ENCODE results near the gene ZACN.
A peak's percentile ranks its signal among the peaks of the same experiment; 100 is the strongest.

Gene ZACN

GRCh38 chr17:76121932-76122430 lies 43.0 kb downstream of the ZACN start:
- no peak for DNase-seq
- in situ Hi-C loops (cut with HindIII; ENCODE audit: low pct_ligation_motif_present, low pct_unique_long_range_greater_than_20kb, low sequenced_read_pairs), result no loop called here

- no peak for DNase-seq
- in situ Hi-C loops (cut with HindIII; ENCODE audit: low pct_ligation_motif_present, low pct_unique_long_range_greater_than_20kb, low sequenced_read_pairs), result no loop called here
These were observed 43.6 kb downstream of the ZACN start for GRCh38 chr17:76122431-76123190.

- no peak for DNase-seq
- in situ Hi-C loops (cut with HindIII; ENCODE audit: low pct_ligation_motif_present, low pct_unique_long_range_greater_than_20kb, low sequenced_read_pairs), result no loop called here
These were observed 44.2 kb downstream of the ZACN start for GRCh38 chr17:76123191-76123499.

GRCh38 chr17:76123749-76124581 lies 45.0 kb downstream of the ZACN start:
- no peak for DNase-seq
- in situ Hi-C loops (cut with HindIII; ENCODE audit: low pct_ligation_motif_present, low pct_unique_long_range_greater_than_20kb, low sequenced_read_pairs), result no loop called here

GRCh38 chr17:76124582-76125390 lies 45.8 kb downstream of the ZACN start:
- peak; percentile 28 for DNase-seq
- in situ Hi-C loops (cut with HindIII; ENCODE audit: low pct_ligation_motif_present, low pct_unique_long_range_greater_than_20kb, low sequenced_read_pairs), result no loop called here

GRCh38 chr17:76125391-76125675 lies 46.4 kb downstream of the ZACN start:
- no peak for DNase-seq
- in situ Hi-C loops (cut with HindIII; ENCODE audit: low pct_ligation_motif_present, low pct_unique_long_range_greater_than_20kb, low sequenced_read_pairs), result no loop called here

- no peak for DNase-seq
- in situ Hi-C loops (cut with HindIII; ENCODE audit: low pct_ligation_motif_present, low pct_unique_long_range_greater_than_20kb, low sequenced_read_pairs), result no loop called here
These were observed 46.9 kb downstream of the ZACN start for GRCh38 chr17:76125922-76126321.

GRCh38 chr17:76130473-76130872 lies 51.5 kb downstream of the ZACN start:
- in situ Hi-C loops (cut with HindIII; ENCODE audit: low pct_ligation_motif_present, low pct_unique_long_range_greater_than_20kb, low sequenced_read_pairs), result no loop called here
- DNase-seq, result no peak

- in situ Hi-C loops (cut with HindIII; ENCODE audit: low pct_ligation_motif_present, low pct_unique_long_range_greater_than_20kb, low sequenced_read_pairs), result no loop called here
- no peak for DNase-seq
These were observed 52.2 kb downstream of the ZACN start for GRCh38 chr17:76131051-76131691.

- no peak for DNase-seq
These were observed 53.0 kb downstream of the ZACN start for GRCh38 chr17:76131692-76132573.

More at GRCh38 chr17:76131692-76132573, 53.0 kb downstream of the ZACN start:
- in situ Hi-C loops (cut with HindIII; ENCODE audit: low pct_ligation_motif_present, low pct_unique_long_range_greater_than_20kb, low sequenced_read_pairs), result no loop called here

All from ACHN (cell line).